HG02610 (cell line): Measurements from ENCODE around the gene OPRL1.

ENCODE experiments used
- ATAC-seq: cut with Tn5 transposase; IDR thresholded peaks from one replicate; pipeline ENCODE4 v1.9.1; 2021; ENCODE audit warnings: mild to moderate bottlenecking, moderate library complexity; ENCODE audit not compliant: unreplicated experiment

OPRL1 gene

DNA sequence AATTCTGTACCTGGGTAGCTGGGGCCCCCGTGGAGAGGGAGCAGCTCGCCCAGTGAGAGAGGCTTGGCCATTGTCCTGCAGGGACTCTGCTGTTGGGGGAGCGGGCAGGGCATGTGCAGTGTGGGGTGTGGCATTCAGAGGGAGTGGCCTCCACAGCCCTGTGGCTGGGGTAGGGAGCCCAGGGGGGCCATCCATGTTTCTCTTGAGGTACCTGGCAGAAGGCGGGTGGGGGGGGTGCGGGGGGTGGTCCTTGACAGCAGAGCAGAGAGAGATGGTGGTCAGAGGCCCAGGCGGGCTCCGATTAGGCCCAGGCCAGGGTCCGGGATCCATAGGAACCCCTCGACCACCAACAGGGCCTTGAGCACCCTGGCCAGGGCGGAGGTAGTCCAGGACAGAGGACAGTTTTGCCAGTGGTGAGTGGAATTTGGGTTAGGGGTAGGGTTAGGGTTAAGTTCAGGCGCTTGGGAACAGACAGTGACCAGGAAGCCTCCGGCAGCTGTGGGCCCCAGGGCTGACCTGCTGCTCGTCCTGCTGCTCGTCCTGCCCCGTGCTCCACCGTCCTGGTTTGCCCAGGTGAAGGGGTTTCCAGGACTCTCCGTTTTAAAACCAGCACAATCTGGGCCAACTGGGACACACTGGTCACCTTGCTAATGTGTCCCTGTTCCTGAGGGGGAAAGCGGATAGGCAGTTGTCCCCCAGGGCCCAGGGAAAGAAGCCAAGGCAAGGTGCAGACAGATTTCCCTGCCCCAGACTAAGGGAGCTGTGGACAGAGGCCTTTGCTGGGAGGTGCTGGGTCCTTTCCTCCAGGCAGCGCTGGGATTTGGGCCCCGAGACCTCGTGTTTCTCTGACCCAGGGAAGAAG, 59.5 kb downstream of the OPRL1 start:
- ATAC-seq: no peak

DNA sequence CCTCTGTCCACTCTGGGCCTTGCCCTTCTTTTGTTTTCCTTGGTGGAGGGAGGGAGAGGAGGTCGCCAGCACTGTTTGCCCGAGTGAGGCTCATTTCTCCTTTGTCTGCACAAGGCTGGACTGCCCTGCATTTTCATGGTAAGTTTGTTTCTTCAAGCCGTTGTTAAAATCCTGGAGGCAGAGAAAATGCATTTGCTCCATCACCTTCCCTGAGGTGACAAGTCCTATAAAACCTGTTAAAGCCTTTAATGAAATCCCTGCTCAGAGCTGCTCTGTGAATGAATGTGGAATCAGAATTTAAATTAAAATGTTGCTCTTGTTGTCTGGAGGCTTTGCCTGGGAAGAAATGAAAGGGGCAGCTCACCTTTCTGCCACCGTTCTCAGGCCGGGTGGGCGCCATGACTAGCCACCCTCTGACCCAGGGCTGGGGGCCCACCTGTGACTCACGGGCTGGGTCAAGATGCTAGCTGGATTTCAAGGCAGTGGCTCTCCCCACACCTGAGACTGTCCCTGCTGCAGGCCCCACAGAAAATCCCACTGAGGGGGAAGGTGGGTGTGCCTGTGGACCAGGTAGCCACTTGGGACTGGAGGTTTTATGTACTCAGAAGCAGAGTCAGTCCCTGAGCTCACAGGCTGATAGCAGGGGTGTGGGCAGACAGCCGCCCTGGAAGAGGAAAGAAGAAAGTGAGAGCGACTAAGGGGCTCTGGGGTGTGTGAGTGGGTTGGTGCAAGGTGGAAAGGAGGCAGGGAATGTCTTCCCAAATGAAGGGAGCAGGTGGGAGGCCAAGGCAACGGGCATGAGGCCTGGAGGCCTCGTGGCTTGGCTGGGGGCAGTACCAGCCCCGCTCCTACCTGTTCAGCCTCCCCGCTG, 60.4 kb downstream of the OPRL1 start:
- no peak for ATAC-seq

DNA sequence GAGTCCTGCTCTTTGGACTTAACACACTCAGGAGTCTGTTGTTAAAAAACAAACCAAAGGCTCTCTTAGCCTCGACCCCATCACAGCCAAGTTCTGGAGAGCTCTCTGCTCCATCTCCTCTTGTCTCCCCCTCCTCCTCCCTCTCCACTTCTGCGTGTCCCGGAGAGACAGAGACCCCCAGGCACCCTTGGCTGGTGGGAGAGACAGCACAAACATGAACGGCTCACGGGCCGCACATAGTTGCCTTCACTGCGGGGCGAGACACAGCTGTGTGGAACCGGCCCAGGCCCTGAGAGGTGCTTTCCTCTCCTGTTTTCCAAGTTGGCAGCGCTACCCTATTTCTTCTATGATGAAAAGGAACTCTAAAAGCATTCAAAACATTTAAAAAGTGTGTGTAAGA, 61.1 kb downstream of the OPRL1 start:
- no peak for ATAC-seq

DNA sequence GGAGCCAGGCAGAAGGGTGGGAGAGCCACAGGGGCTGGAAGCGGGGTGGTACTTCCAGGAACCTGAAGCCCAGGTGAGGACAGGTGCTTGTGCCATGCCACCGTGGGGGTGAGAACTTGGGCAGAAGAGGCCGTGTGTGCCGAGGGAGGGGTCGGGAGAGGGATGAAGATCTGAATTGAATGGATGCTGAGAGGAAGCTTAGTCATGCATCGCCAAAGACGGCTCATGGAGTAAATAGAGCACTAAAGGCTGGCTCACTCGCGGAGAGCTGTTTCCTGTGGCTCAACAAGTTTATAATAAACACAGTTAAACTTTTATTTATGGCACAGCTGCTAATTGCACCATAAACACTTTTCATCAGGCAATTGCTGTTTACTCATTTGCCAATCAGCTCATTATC, 62.7 kb downstream of the OPRL1 start:
- no peak for ATAC-seq

DNA sequence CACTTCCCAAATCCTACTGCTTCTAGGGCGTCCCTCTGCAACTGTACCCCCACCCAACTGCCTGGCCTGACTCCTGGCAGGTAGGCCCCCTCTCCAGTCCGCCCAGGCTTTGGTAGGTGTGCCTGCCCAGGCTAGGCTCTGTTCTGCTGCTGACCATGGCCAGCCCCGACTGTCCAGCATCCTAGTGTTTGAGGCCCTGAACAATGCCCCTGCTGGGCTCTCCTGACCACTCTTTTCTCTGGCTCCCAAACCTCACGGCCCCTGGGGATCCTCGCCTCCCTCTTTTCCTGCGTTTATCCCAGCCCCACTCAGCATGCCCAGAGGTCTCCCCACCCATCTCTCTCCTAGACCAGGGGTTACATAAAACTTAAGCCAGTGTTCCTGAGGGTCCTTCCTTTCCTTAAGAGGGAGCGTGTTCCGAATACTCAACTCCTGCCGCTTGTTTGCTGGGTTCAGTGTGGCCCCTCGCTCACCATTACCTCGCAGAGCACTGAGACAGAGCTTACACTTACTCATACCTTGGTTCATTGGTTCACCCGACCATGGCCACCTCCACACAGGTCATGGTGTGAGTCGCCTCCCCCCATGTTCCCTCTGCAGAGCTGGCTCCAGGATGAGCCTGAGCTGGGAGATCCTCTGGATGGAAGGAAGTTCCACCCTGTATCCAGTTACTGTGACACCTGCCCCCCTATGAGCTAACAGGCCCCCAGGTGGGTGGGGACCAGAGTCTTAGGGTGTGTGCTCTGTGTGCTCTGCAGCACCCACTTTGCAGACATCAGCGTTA, 63.3 kb downstream of the OPRL1 start:
- ATAC-seq: no peak

DNA sequence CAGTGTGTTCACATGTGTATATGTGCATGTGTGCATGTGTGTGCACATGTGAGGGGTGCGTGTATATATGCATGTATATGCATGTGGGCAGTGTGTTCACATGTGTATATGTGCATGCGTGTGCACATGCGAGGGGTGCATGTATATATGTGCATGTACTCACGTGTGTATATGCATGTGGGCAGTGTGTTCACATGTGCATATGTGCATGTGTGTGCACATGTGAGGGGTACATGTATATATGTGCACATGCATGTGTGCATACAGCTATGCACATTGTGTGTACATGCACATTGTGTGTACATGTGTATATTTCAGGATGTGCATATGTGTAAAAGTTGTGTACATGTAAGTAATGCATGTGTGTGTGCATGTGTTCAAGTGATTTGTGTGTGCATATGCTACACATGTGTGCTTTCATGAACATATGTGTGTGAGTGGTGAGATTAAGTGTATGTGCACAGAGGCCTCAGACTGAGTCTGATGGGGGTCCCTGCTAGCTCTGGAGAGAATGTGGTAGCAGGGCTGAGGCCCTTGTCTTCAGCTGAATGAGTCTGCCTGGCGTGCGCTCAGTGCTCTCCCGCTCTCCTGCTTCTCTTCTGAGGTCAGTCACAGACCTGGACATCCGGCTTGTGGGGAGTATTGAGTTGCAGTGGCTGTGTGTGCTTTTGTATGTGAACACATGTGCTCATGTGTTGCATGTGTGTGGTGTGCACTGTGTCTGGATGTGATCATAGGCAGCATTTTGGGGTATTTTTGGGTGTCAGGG, 64.4 kb downstream of the OPRL1 start:
- no peak for ATAC-seq

DNA sequence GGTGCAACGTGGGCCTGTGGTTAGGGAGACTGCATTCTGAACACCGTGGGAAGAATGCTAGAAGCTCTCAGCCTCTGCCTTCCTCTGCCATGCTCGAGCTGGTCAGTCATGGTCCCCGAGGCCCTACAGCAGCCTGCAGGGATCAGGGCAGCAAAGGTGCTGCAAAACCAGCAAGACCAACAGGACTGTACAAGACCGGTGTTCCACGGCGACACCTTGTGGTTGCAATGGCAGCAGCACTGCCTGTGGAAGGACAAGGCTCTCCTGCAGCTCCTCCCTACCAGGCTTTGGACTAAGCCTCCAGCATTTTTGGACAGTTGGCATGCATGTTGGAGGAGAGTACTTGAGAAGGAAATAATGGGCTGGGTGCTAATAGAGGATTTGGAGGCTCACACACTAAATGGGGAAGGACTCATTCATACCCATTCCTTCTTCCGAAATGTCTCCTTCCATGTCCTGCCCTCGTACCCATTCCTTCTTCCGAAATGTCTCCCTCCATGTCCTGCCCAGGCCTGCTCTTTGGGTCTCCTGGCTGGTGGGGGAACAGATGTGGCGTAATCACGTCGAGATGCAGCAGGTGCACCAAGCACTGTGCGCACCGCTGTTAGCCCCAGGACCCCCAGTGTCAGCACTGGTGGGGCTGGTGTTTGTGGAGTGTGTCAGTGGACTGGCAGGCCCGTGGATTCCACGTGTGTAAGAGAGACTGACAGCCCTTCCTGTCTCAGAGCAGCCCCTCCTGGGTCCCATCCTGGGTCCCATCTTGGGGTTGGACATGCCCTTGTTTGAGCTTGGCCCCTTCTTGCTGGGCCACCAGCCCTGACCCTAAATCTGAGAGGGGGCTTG, 65.8 kb downstream of the OPRL1 start:
- no peak for ATAC-seq

DNA sequence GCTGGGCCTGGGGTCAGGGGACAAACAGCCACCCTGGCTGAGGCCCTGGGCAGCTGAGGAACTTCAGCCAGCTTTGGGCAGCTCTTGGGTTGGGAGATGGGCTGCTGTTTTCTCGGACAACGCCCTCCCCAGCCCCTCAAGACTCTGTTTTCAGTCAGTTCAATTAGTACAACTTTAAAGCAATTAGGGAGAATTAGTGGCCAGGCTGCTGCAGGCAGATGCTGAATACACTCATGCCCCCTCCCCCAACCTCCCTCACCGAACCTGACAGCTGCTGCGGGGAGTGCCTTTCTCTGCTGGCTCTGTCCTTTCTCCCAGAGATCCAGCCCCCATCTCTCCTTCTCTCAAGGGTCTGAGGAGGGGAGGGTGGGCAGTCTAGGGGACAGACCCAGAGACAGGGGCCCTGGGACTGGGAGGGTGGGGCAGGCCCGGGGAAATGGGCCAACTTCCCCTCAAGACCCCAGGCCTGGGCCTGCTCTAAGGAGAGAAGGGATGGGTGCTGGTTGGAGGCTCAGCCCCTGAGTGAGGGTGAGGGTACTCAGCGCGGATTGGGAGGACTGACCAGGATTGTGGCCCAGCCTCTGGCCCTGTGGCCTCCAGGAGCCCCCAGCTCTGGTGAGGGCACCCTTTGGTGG, 66.5 kb downstream of the OPRL1 start:
- no peak for ATAC-seq

DNA sequence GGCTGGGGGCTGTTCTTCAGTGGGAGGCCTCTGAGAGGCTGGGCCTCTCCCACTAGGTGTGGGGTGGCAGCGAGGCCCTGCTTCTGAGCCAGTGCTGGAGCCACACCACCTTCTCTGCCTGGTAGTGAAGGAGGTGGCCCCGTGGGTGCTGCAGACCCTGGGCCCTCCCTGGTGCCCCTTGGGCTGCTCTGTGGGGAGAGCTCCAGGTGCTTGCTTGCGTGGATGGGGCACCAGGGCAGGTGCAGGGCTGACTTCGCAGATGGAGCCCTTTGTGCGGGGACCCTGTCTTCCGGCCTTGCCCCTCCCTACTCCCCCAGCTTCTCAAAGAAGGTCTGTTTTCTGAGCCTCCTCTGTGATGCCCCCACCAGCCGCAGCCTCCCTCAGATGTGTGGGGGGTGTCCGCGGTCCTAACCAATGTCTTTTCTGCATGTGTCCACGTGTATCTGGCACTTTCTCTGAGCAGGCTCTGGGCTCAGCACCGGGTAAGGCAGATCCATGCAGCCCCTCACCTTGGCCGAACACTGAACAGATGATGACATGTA, 67.1 kb downstream of the OPRL1 start:
- no peak for ATAC-seq

DNA sequence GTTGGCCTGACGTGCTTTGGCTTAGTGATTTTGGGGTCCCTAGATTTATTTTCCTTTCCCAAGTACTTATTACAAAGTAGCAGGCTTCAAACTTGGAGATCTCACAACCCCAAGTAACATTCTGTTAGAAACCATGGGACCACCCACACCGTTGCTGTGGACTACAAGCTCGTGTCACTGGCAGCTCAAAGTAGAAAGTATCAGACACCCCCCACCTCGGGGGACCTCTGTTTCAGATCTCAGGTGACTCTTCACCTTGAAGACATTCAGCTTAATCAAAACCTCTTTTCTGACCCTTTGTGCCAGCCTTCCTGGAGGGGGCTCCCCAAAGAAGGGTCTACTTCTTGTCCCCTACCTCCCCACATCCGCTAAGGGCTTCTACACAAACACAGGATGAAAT, 68.7 kb downstream of the OPRL1 start:
- no peak for ATAC-seq

DNA sequence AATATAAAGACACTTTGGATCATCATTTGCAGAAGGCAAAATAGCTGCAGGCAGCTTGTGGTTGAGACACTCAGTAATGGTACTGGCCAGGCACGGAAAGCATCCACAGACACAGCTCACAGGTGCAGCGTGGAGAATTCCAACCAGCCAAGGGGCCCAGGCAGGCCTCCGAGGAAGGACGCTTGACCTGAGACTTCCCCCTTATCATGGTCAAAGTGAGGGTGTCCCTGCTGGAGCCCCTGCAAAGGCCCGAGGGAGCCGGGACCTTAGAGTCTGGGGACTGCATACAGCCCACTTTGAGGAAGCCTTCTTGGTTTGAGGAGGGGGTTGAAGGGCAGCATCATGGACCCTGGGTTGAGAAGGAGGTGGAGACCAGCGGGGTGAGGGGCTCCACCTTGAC, 69.3 kb downstream of the OPRL1 start:
- no peak for ATAC-seq

DNA sequence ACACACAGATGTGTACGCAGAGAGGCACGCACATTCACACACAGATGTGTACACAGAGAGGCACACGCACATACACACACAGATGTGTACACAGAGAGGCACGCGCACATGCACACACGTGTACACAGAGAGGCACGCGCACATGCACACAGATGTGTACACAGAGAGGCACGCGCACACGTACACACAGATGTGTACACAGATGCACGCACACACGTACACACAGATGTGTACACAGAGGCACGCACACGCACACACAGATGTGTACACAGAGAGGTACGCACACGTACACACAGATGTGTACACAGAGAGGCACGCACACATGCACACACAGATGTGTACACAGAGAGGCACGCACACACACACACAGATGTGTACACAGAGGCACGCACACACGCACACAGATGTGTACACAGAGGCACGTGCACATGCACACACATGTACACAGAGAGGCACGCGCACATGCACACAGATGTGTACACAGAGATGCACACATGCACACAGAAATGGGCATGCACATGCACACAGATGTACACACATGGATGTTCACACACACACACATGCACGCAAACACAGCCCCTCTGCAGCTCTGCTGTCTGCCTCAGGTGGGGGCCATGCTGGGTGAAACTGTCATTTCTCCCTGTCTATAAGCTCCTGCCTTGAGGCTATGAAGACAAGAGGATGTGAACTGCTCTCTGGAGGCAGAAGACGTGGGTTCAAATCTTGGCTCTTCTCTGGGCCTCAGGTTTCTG, 70.1 kb downstream of the OPRL1 start:
- no peak for ATAC-seq
